ENCODE data around the gene MBNL3. TPM values are rescaled to one million over a fixed set of nuclear protein-coding genes. Genes with fewer than 3 reads are reported as not detected.

MBNL3 gene
- total and polyA plus RNA-seq, 11 donors, result 0.71 to 21.9 (median 9.3) TPM

GRCh38 chrX:132382068-132382467, 106.8 kb downstream of the MBNL3 start:
- Histone ChIP-seq H3K27me3 (peaks cover 0 to 26% (median 0%) of the 10 kb centered on the region in 9 donors), H3K9me3 (no peaks in the 10 kb centered on the region), H3K36me3 (no peaks in the 10 kb centered on the region), H3K27ac (no peak overlapping the region), H3K4me3 (no peak overlapping the region), H3K4me1 (no peaks in the 10 kb centered on the region)
- TF ChIP-seq, protein P1, sequence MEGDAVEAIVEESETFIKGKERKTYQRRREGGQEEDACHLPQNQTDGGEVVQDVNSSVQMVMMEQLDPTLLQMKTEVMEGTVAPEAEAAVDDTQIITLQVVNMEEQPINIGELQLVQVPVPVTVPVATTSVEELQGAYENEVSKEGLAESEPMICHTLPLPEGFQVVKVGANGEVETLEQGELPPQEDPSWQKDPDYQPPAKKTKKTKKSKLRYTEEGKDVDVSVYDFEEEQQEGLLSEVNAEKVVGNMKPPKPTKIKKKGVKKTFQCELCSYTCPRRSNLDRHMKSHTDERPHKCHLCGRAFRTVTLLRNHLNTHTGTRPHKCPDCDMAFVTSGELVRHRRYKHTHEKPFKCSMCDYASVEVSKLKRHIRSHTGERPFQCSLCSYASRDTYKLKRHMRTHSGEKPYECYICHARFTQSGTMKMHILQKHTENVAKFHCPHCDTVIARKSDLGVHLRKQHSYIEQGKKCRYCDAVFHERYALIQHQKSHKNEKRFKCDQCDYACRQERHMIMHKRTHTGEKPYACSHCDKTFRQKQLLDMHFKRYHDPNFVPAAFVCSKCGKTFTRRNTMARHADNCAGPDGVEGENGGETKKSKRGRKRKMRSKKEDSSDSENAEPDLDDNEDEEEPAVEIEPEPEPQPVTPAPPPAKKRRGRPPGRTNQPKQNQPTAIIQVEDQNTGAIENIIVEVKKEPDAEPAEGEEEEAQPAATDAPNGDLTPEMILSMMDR (IDR thresholded peaks at IDR 0.05), result no peak
- intact Hi-C loops (cut with DNase I), result no loop called here
- no peak for DNase-seq
- ATAC-seq, result no peak
- WGBS, 4 donors, result 79 to 98% (median 91%) methylated on average over 7 of the region's 7 CpGs

GRCh38 chrX:132378281-132378680, 110.6 kb downstream of the MBNL3 start:
- Histone ChIP-seq H3K4me1 (no peaks in the 10 kb centered on the region), H3K36me3 (no peaks in the 10 kb centered on the region), H3K4me3 (no peak overlapping the region), H3K27ac (no peak overlapping the region), H3K9me3 (no peaks in the 10 kb centered on the region), H3K27me3 (peaks cover 0 to 24% (median 0%) of the 10 kb centered on the region in 9 donors)
- no peak for TF ChIP-seq POLR2A (IDR thresholded peaks at IDR 0.05)
- TF ChIP-seq, protein P1 (IDR thresholded peaks at IDR 0.05), result no peak
- WGBS, 4 donors, result 71 to 100% (median 87%) methylated on average over 2 of the region's 2 CpGs
- DNase-seq (no peak), ATAC-seq (no peak)
- intact Hi-C loops (cut with DNase I), result no loop called here

- no peak for DNase-seq
- TF ChIP-seq POLR2A (IDR thresholded peaks at IDR 0.05), result no peak
- TF ChIP-seq, protein P1 (IDR thresholded peaks at IDR 0.05), result peak in 1 of 12 donors; percentile 3
- Histone ChIP-seq H3K27ac (no peak overlapping the region), H3K36me3 (no peaks in the 10 kb centered on the region), H3K4me3 (no peak overlapping the region), H3K27me3 (peaks cover 0 to 24% (median 0%) of the 10 kb centered on the region in 9 donors), H3K9me3 (no peaks in the 10 kb centered on the region), H3K4me1 (no peaks in the 10 kb centered on the region)
- ATAC-seq, result no peak
- WGBS, 4 donors, result 41 to 62% (median 58%) methylated on average over 2 of the region's 2 CpGs
- intact Hi-C loops (cut with DNase I), result no loop called here
These were observed 112.9 kb downstream of the MBNL3 start for GRCh38 chrX:132375941-132376340.

DNA sequence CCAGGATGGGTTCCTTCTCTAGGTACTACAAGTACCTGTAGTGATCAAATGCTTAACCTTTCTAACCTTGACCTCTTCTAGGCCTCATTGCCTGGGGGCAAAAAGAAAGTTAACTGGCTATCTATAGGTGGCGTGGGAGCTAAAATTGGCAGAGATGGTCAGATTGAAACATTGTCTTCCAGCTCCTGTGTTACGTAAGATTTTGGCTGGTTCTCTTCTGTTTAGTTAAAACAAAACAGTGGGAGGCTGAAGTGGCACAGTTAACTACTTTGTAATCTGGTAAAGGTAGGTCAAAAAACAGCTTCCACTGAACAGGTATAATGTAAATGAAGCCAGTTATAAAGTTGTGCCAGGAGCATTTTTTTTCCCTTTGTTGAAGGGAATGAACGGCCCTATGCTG, 115.2 kb downstream of the MBNL3 start:
- 72 to 88% (median 77%) methylated on average over 3 of the region's 3 CpGs for WGBS, 4 donors
- Histone ChIP-seq H3K27ac (no peak overlapping the region), H3K36me3 (no peaks in the 10 kb centered on the region), H3K4me3 (no peak overlapping the region), H3K9me3 (no peaks in the 10 kb centered on the region), H3K4me1 (peaks cover 0 to 3% (median 0%) of the 10 kb centered on the region in 12 donors), H3K27me3 (peaks cover 0 to 13% (median 0%) of the 10 kb centered on the region in 9 donors)
- TF ChIP-seq, protein P1 (IDR thresholded peaks at IDR 0.05), result no peak
- TF ChIP-seq POLR2A (IDR thresholded peaks at IDR 0.05), result no peak
- DNase-seq, result no peak
- intact Hi-C loops (cut with DNase I), result no loop called here
- no peak for ATAC-seq

Measured in heart left ventricle (tissue), 16 donors.